ENCODE results near the gene ZNF532.

DNA sequence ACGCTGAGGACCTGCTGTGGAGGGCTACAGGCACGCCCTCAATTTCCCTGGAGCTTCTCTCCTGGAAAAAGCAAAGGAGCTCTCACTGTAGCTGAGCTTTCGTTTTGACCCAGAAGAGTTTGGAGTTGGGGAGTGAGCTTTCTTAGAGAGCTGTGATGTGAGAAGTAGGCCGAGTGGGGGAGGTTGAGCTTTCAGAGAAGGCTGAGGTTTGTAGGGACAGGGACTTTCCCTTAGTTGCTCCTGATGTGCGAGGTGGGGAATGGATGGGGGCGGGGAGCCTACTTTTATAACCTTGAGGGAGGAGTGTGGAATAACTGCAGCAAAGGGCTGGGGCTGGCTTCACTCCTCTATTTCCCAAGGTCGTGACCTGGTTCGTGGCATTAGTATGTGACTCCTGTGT, 47.1 kb downstream of the ZNF532 start:
- TF ChIP-seq, protein P1, sequence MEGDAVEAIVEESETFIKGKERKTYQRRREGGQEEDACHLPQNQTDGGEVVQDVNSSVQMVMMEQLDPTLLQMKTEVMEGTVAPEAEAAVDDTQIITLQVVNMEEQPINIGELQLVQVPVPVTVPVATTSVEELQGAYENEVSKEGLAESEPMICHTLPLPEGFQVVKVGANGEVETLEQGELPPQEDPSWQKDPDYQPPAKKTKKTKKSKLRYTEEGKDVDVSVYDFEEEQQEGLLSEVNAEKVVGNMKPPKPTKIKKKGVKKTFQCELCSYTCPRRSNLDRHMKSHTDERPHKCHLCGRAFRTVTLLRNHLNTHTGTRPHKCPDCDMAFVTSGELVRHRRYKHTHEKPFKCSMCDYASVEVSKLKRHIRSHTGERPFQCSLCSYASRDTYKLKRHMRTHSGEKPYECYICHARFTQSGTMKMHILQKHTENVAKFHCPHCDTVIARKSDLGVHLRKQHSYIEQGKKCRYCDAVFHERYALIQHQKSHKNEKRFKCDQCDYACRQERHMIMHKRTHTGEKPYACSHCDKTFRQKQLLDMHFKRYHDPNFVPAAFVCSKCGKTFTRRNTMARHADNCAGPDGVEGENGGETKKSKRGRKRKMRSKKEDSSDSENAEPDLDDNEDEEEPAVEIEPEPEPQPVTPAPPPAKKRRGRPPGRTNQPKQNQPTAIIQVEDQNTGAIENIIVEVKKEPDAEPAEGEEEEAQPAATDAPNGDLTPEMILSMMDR (IDR thresholded peaks at IDR 0.05) = no peak
- TF ChIP-seq POLR2A (IDR thresholded peaks at IDR 0.05) (no peak), POLR2AphosphoS5 (IDR thresholded peaks at IDR 0.05) (no peak)
